Astrocyte (in vitro differentiated cells and primary cell): ENCODE data around the gene AMMECR1. TPM values are rescaled to one million over a fixed set of nuclear protein-coding genes. Genes with fewer than 3 reads are reported as not detected.

Experiments used
- DNase-seq: peaks from one replicate; pipeline ENCODE4 v3.0.0-alpha.2; 2010; ENCODE audit warnings: low read depth
- FAIRE-seq: peaks from 2 replicates; lab custom pipeline; 2011; peaks lifted over from hg19 to GRCh38; lab: Jason Lieb, UNC
- H2AFZ ChIP-seq: 2 replicates; pipeline ENCODE4 v1.6.0; 2012; ENCODE audit warnings: low read depth, low read length, inconsistent platforms
- H3K27ac ChIP-seq: 2 replicates; pipeline ENCODE4 v1.5.1; 2011; ENCODE audit warnings: low read depth, low read length, inconsistent platforms
- H3K27me3 ChIP-seq: 2 replicates; pipeline ENCODE4 v1.6.0; 2011; ENCODE audit warnings: low read length, inconsistent platforms; ENCODE audit not compliant: insufficient read depth
- H3K36me3 ChIP-seq: 2 replicates; pipeline ENCODE4 v1.5.1; 2011; ENCODE audit warnings: low read length, inconsistent platforms; ENCODE audit not compliant: insufficient read depth
- H3K4me1 ChIP-seq: 2 replicates; pipeline ENCODE4 v1.5.1; 2011; ENCODE audit warnings: low read length, inconsistent platforms; ENCODE audit not compliant: insufficient read depth
- H3K4me2 ChIP-seq: 2 replicates; pipeline ENCODE4 v1.6.0; 2012; ENCODE audit warnings: low read length, inconsistent platforms
- H3K4me3 ChIP-seq: 2 replicates; pipeline ENCODE4 v1.5.1; 2011; ENCODE audit warnings: low read depth, mild to moderate bottlenecking, low read length, inconsistent platforms; ENCODE audit not compliant: insufficient read depth
- H3K79me2 ChIP-seq: 2 replicates; pipeline ENCODE4 v1.6.0; 2012; ENCODE audit warnings: mild to moderate bottlenecking, low read length, inconsistent platforms; ENCODE audit not compliant: insufficient read depth
- H3K9ac ChIP-seq: 2 replicates; pipeline ENCODE4 v1.6.0; 2012; ENCODE audit warnings: mild to moderate bottlenecking, low read length, inconsistent platforms
- H3K9me3 ChIP-seq: 2 replicates; pipeline ENCODE4 v1.5.1; 2012; ENCODE audit warnings: low read depth, mild to moderate bottlenecking, low read length, inconsistent platforms; ENCODE audit not compliant: insufficient read depth
- H4K20me1 ChIP-seq: 2 replicates; pipeline ENCODE4 v1.6.0; 2012; ENCODE audit warnings: low read length, inconsistent platforms; ENCODE audit not compliant: insufficient read depth
- H3K27ac Mint-ChIP-seq: one replicate; pipeline ENCODE4 v1.8.0; 2021; ENCODE audit warnings: mild to moderate bottlenecking, mixed read lengths; ENCODE audit not compliant: unreplicated experiment
- H3K27me3 Mint-ChIP-seq: one replicate; pipeline ENCODE4 v1.8.0; 2021; ENCODE audit warnings: low read depth, mixed read lengths; ENCODE audit not compliant: unreplicated experiment
- H3K36me3 Mint-ChIP-seq: one replicate; pipeline ENCODE4 v1.8.0; 2021; ENCODE audit warnings: low read depth, mixed read lengths; ENCODE audit not compliant: unreplicated experiment
- H3K4me1 Mint-ChIP-seq: one replicate; pipeline ENCODE4 v1.8.0; 2021; ENCODE audit warnings: low read depth, mixed read lengths; ENCODE audit not compliant: unreplicated experiment
- H3K4me3 Mint-ChIP-seq: one replicate; pipeline ENCODE4 v1.8.0; 2021; ENCODE audit warnings: mild to moderate bottlenecking, moderate library complexity, mixed read lengths; ENCODE audit not compliant: unreplicated experiment
- H3K9me3 Mint-ChIP-seq: one replicate; pipeline ENCODE4 v1.8.0; 2021; ENCODE audit warnings: mild to moderate bottlenecking, mixed read lengths; ENCODE audit not compliant: unreplicated experiment
- EZH2 ChIP-seq: IDR thresholded peaks from 2 replicates; pipeline ENCODE4 v1.6.1; 2012; ENCODE audit warnings: mild to moderate bottlenecking, low read length, inconsistent platforms; ENCODE audit not compliant: insufficient read depth
- total RNA-seq: library from RNA; stranded (reverse); gene quantifications from 2 replicates; pipeline ENCODE4 v1.2.1, GENCODE V29; 2021
- TF ChIP-seq, protein P1 (sequence below): IDR thresholded peaks from 2 replicates; pipeline ENCODE4 v1.5.1; 2011; ENCODE audit warnings: low read depth, mild to moderate bottlenecking, inconsistent platforms, low read length, moderate library complexity; ENCODE audit not compliant: insufficient read depth

Gene AMMECR1
- total RNA-seq, 1 donor from 2014 or later = 16.0 TPM

DNA sequence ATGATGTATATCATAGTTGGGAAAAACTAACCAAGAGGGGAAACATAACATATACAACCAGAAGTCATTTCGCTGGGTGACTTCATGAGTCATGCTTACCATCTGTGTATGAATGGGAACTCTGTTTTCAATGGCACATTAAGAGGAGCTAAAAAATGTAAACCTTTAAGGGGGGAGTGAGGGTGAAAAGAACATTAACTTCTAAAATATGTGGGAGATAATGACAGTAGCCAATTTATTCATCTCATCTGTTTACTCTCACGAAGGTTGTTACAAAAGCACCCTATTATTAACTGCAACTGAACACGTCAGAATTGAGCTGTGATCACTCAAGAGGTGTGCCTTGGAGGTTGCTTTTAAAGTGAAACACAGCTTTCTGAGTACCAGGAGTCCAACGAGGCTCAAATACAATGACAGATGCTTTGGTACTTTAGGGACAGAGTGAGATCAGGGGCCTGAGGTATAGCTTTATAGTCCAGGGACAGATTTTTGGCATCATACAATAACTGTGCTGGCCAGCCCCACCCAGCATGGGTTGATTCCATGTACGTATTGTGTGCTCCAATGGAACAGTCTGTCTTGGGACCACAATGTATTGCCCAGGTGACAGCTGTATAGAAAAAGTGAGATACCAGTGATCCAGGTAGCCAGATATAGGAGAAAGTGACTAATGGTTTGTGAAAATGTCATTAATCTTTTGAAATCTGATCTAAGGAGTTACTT lies 107.3 kb downstream of the AMMECR1 start:
- Mint-ChIP-seq H3K36me3 (peaks cover 1% of the 10 kb centered on the region), H3K4me1 (peaks cover 18% of the 10 kb centered on the region), H3K9me3 (no peaks in the 10 kb centered on the region), H3K27me3 (no peaks in the 10 kb centered on the region), H3K27ac (no peak overlapping the region), H3K4me3 (no peak overlapping the region)
- H3K79me2 ChIP-seq = no peaks in the 10 kb centered on the region
- no peaks in the 10 kb centered on the region for H3K9me3 ChIP-seq
- H3K4me2 ChIP-seq = peak overlapping the region; percentile 71
- no peaks in the 10 kb centered on the region for H4K20me1 ChIP-seq
- no peaks in the 10 kb centered on the region for H3K36me3 ChIP-seq
- peak overlapping the region; percentile 69 for H3K9ac ChIP-seq
- H3K27ac ChIP-seq = peak overlapping the region; percentile 77
- DNase-seq (peak; percentile 86), FAIRE-seq (peak; percentile 96)
- no peaks in the 10 kb centered on the region for H3K27me3 ChIP-seq
- no peak overlapping the region for H3K4me3 ChIP-seq
- no peak for TF ChIP-seq EZH2
- TF ChIP-seq, protein P1, sequence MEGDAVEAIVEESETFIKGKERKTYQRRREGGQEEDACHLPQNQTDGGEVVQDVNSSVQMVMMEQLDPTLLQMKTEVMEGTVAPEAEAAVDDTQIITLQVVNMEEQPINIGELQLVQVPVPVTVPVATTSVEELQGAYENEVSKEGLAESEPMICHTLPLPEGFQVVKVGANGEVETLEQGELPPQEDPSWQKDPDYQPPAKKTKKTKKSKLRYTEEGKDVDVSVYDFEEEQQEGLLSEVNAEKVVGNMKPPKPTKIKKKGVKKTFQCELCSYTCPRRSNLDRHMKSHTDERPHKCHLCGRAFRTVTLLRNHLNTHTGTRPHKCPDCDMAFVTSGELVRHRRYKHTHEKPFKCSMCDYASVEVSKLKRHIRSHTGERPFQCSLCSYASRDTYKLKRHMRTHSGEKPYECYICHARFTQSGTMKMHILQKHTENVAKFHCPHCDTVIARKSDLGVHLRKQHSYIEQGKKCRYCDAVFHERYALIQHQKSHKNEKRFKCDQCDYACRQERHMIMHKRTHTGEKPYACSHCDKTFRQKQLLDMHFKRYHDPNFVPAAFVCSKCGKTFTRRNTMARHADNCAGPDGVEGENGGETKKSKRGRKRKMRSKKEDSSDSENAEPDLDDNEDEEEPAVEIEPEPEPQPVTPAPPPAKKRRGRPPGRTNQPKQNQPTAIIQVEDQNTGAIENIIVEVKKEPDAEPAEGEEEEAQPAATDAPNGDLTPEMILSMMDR = no peak
- no peak overlapping the region for H2AFZ ChIP-seq
- peaks cover 19% of the 10 kb centered on the region for H3K4me1 ChIP-seq

- Histone ChIP-seq H2AFZ (no peak overlapping the region), H3K79me2 (no peaks in the 10 kb centered on the region), H3K4me3 (no peak overlapping the region), H3K36me3 (no peaks in the 10 kb centered on the region), H3K9ac (no peak overlapping the region), H3K27me3 (no peaks in the 10 kb centered on the region), H3K4me2 (no peak overlapping the region), H3K4me1 (peaks cover 25% of the 10 kb centered on the region), H4K20me1 (no peaks in the 10 kb centered on the region), H3K9me3 (no peaks in the 10 kb centered on the region), H3K27ac (no peak overlapping the region)
- FAIRE-seq (peak; percentile 91), DNase-seq (no peak)
- peaks cover 23% of the 10 kb centered on the region for H3K4me1 Mint-ChIP-seq
- no peak overlapping the region for H3K27ac Mint-ChIP-seq
- no peaks in the 10 kb centered on the region for H3K27me3 Mint-ChIP-seq
- TF ChIP-seq, protein P1 = no peak
- TF ChIP-seq EZH2 = no peak
- H3K9me3 Mint-ChIP-seq = no peaks in the 10 kb centered on the region
- peaks cover 1% of the 10 kb centered on the region for H3K36me3 Mint-ChIP-seq
- no peak overlapping the region for H3K4me3 Mint-ChIP-seq
Measured at GRCh38 chrX:110208092-110208491, 109.8 kb downstream of the AMMECR1 start.

GRCh38 chrX:110204986-110205385 lies 112.9 kb downstream of the AMMECR1 start:
- Mint-ChIP-seq H3K27ac (no peak overlapping the region), H3K27me3 (no peaks in the 10 kb centered on the region)

More at GRCh38 chrX:110204986-110205385, 112.9 kb downstream of the AMMECR1 start:
- Histone ChIP-seq H3K36me3 (peaks cover 6% of the 10 kb centered on the region), H3K9me3 (no peaks in the 10 kb centered on the region), H3K27ac (peak overlapping the region; percentile 26), H3K27me3 (no peaks in the 10 kb centered on the region), H3K4me1 (peaks cover 13% of the 10 kb centered on the region), H3K4me3 (no peak overlapping the region), H3K4me2 (peak overlapping the region; percentile 41), H3K9ac (no peak overlapping the region), H3K79me2 (no peaks in the 10 kb centered on the region), H4K20me1 (no peaks in the 10 kb centered on the region), H2AFZ (no peak overlapping the region)
- DNase-seq = peak; percentile 82
- H3K4me1 Mint-ChIP-seq = peaks cover 14% of the 10 kb centered on the region
- no peak overlapping the region for H3K4me3 Mint-ChIP-seq
- H3K9me3 Mint-ChIP-seq = no peaks in the 10 kb centered on the region
- peaks cover 1% of the 10 kb centered on the region for H3K36me3 Mint-ChIP-seq
- FAIRE-seq = peak; percentile 89
- TF ChIP-seq, protein P1 = no peak
- TF ChIP-seq EZH2 = no peak
